Inflammatory macrophage treated with lipopolysaccharide for 4 hours (primary cell): Measurements from ENCODE around the gene CFAP107.
"Not testable (repeated sequence)": the region's sequence is repeated elsewhere in the genome, so short reads cannot be mapped to it uniquely, and the experiment has no call there.

Experiments used
- DNase-seq: peaks from one replicate; pipeline ENCODE4 v3.0.0-alpha.2; 2020

The CFAP107 gene

GRCh38 chr1:12783783-12784182, 37.8 kb downstream of the CFAP107 start:
- DNase-seq = peak; percentile 1

GRCh38 chr1:12784729-12785128, 38.7 kb downstream of the CFAP107 start:
- not testable (repeated sequence) for DNase-seq

- DNase-seq = not testable (repeated sequence)
Observed at GRCh38 chr1:12791097-12791496, 45.1 kb downstream of the CFAP107 start, which contains the start of gene PRAMEF1. Gene PRAMEF1 (plus strand): TSS chr1:12791397. CDS start chr1:12793228, 1,831 bp downstream.

- DNase-seq = no peak
Observed at GRCh38 chr1:12798911-12799310, 52.9 kb downstream of the CFAP107 start.

- DNase-seq = no peak
Observed at GRCh38 chr1:12799730-12800129, 53.7 kb downstream of the CFAP107 start.

GRCh38 chr1:12809933-12810332, 63.9 kb downstream of the CFAP107 start:
- no peak for DNase-seq

- DNase-seq = no peak
Observed at GRCh38 chr1:12810691-12811408, 64.8 kb downstream of the CFAP107 start.

GRCh38 chr1:12811409-12811784, 65.4 kb downstream of the CFAP107 start:
- no peak for DNase-seq
